Gastrocnemius medialis (tissue), 4 donors: ENCODE results near the gene KLHL8. TPM values are rescaled to one million over a fixed set of nuclear protein-coding genes. Genes with fewer than 3 reads are reported as not detected.

Experiments used
- ATAC-seq, 2 donors: fragments of 150-250 bp; one replicate each; pipeline ENCODE4 v1.9.1; 2016
- DNase-seq, 2 donors: peaks; one replicate each; pipeline ENCODE4 v3.0.0-alpha.2; 2019
- H3K27ac ChIP-seq, 4 donors: fragments of 200-600 bp; sonication (generic); 1 replicate in 1 of 4; 2 replicates in 3 of 4; pipeline ENCODE4 v1.5.1; 2016 to 2018; ENCODE audit warnings: mild to moderate bottlenecking in 2 of 4, moderate library complexity in 1 of 4
- H3K27me3 ChIP-seq, 3 donors: fragments of 200-600 bp; sonication (generic) in 2 of 3; 1 replicate in 1 of 3; 2 replicates in 2 of 3; pipeline versions ENCODE4 v1.5.1 to v1.6.0; 2016 to 2019; ENCODE audit warnings: mild to moderate bottlenecking in 1 of 3, moderate library complexity in 1 of 3
- H3K36me3 ChIP-seq, 2 donors: fragments of 200-600 bp; sonication (generic) in 1 of 2; one replicate each; pipeline ENCODE4 v1.5.1; 2017 to 2018
- H3K4me1 ChIP-seq, 2 donors: fragments of 200-600 bp; sonication (generic) in 1 of 2; one replicate each; pipeline ENCODE4 v1.5.1; 2016 to 2017; ENCODE audit warnings: mild to moderate bottlenecking in 2 of 2
- H3K4me3 ChIP-seq, 4 donors: fragments of 200-600 bp; sonication (generic) in 3 of 4; 1 replicate in 1 of 4; 2 replicates in 3 of 4; pipeline ENCODE4 v1.5.1; 2016 to 2019; ENCODE audit warnings: mild to moderate bottlenecking in 2 of 4
- H3K9me3 ChIP-seq, 3 donors: fragments of 200-600 bp; sonication (generic) in 2 of 3; 1 replicate in 1 of 3; 2 replicates in 2 of 3; pipeline ENCODE4 v1.5.1; 2016 to 2019
- POLR2A ChIP-seq, 2 donors: fragments of 450-650 bp; IDR thresholded peaks; one replicate each; pipeline ENCODE4 v1.6.1; 2017; ENCODE audit warnings: antibody characterized with exemption in 2 of 2, mild to moderate bottlenecking in 2 of 2, moderate library complexity in 2 of 2
- in situ Hi-C, 4 donors: fragments of 200-750 bp; cut with MboI; loops; one replicate each; pipeline versions ENCODE4 v1.15.0 to v1.8.0; 2017; ENCODE audit warnings: low sequenced_read_pairs in 4 of 4
- intact Hi-C: fragments of 100-400 bp; cut with DNase I; formaldehyde crosslinking; loops from one replicate; pipeline ENCODE4 v1.15.1; 2023; ENCODE audit warnings: low total_unique reads
- total RNA-seq, 4 donors: library from RNA; depleted of rRNA; stranded (reverse); fragments of >200 nt; gene quantifications; one replicate each; pipeline versions ENCODE4 v1.1.0 to v1.2.3, GENCODE V29; 2016
- TF ChIP-seq, protein P1 (sequence below), 5 experiments: fragments of 450-650 bp in 3 of 5; fragments of 200-600 bp in 2 of 5; sonication (generic) in 2 of 5; IDR thresholded peaks in 4 of 5; conservative IDR thresholded peaks in 1 of 5; 1 replicate in 4 of 5; 2 replicates in 1 of 5; pipeline ENCODE4 v1.5.1; 2016 to 2019; ENCODE audit warnings: antibody characterized with exemption in 5 of 5, mild to moderate bottlenecking in 3 of 5, moderate library complexity in 3 of 5

Gene KLHL8
- total RNA-seq, 4 donors from 2014 or later: 15.5 to 19.4 (median 18.6) TPM

DNA sequence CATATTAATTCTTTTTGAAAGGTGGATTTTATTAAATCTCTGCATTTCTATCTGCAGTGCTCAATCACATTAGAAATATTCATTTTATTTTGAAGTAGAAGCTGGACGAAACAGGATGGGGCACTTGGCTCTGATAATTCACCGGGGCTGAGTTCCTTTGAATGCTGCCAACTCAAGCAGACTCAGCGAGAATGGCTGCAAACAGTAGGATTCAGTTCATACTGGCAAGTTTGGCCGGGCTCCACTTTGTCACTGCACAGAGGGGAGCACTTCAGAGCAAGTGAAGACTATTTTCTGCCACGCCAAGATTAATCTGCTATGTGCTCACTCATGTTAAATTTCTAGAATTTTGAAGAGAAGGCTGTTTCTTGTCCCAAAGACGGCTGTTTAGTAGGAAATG is 30.7 kb upstream of the KLHL8 start:
- Histone ChIP-seq H3K27me3 (no peaks in the 10 kb centered on the region), H3K36me3 (no peaks in the 10 kb centered on the region), H3K27ac (no peak overlapping the region), H3K4me3 (no peak overlapping the region), H3K4me1 (no peaks in the 10 kb centered on the region), H3K9me3 (no peaks in the 10 kb centered on the region)
- no peak for ATAC-seq
- no peak for DNase-seq
- intact Hi-C loops (no loop called here), in situ Hi-C loops (no loop called here)
- TF ChIP-seq, protein P1, sequence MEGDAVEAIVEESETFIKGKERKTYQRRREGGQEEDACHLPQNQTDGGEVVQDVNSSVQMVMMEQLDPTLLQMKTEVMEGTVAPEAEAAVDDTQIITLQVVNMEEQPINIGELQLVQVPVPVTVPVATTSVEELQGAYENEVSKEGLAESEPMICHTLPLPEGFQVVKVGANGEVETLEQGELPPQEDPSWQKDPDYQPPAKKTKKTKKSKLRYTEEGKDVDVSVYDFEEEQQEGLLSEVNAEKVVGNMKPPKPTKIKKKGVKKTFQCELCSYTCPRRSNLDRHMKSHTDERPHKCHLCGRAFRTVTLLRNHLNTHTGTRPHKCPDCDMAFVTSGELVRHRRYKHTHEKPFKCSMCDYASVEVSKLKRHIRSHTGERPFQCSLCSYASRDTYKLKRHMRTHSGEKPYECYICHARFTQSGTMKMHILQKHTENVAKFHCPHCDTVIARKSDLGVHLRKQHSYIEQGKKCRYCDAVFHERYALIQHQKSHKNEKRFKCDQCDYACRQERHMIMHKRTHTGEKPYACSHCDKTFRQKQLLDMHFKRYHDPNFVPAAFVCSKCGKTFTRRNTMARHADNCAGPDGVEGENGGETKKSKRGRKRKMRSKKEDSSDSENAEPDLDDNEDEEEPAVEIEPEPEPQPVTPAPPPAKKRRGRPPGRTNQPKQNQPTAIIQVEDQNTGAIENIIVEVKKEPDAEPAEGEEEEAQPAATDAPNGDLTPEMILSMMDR (IDR thresholded peaks at IDR 0.05 in 4 of 5, conservative IDR thresholded peaks at IDR 0.05 in 1 of 5): no peak
- no peak for TF ChIP-seq POLR2A (IDR thresholded peaks at IDR 0.05)

DNA sequence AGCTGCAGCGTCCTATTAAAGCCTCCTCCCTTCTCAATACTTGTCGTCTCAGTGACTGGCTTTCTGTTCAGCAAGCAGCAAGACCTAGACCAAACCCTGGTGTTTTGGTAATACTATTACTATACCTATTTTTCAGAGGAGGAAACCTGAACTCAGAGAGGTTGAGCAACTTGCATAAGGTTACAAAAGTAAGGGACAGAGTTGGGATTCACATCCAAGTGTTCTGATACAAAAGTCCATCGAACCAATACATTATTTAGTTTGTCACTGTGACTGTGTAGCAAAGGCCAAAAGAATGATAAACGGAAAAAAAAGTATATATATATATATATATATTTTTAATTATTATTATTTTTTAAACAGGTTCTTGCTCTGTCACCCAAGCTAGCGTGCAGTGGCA is 29.9 kb upstream of the KLHL8 start:
- Histone ChIP-seq H3K4me1 (no peaks in the 10 kb centered on the region), H3K27ac (no peak overlapping the region), H3K4me3 (no peak overlapping the region), H3K27me3 (no peaks in the 10 kb centered on the region), H3K9me3 (no peaks in the 10 kb centered on the region), H3K36me3 (no peaks in the 10 kb centered on the region)
- intact Hi-C loops (no loop called here), in situ Hi-C loops (no loop called here)
- TF ChIP-seq, protein P1 (IDR thresholded peaks at IDR 0.05 in 4 of 5, conservative IDR thresholded peaks at IDR 0.05 in 1 of 5): no peak
- TF ChIP-seq POLR2A (IDR thresholded peaks at IDR 0.05): no peak
- ATAC-seq: no peak
- no peak for DNase-seq

DNA sequence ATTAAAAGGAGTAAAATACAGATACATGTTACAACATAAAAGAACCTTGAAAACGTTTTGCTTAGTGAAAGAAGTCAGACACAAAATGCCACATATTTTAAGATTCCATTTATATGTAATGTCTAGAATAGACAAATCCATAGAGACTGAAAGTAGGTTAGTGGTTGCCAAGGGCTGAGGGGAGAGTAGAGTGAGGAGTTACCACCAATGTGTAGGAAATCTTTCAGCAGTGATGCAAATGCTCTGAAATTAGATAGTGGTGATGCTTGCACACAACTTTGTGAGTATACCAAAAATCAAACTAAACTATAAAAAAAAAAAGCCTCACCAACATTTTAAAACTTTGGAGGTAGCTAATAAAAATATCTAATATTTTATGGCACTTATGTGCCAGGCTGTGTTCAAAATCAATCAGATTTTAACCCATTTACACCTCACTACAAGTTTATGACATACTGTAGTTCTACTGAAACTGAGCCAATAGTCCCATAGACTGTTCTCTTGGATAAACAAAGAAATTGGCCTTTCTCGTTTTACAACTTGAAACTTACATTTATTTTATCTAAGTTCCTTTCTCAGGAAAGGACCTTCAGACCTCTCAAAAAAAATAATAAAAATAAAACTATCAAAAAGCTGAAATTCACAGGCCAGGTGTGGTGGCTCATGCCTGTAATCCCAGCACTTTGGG is 29.1 kb upstream of the KLHL8 start:
- Histone ChIP-seq H3K36me3 (no peaks in the 10 kb centered on the region), H3K9me3 (no peaks in the 10 kb centered on the region), H3K4me1 (no peaks in the 10 kb centered on the region), H3K27me3 (no peaks in the 10 kb centered on the region), H3K4me3 (no peak overlapping the region), H3K27ac (no peak overlapping the region)
- no peak for ATAC-seq
- in situ Hi-C loops (no loop called here), intact Hi-C loops (no loop called here)
- no peak for DNase-seq
- TF ChIP-seq, protein P1 (IDR thresholded peaks at IDR 0.05 in 4 of 5, conservative IDR thresholded peaks at IDR 0.05 in 1 of 5): no peak
- TF ChIP-seq POLR2A (IDR thresholded peaks at IDR 0.05): no peak

DNA sequence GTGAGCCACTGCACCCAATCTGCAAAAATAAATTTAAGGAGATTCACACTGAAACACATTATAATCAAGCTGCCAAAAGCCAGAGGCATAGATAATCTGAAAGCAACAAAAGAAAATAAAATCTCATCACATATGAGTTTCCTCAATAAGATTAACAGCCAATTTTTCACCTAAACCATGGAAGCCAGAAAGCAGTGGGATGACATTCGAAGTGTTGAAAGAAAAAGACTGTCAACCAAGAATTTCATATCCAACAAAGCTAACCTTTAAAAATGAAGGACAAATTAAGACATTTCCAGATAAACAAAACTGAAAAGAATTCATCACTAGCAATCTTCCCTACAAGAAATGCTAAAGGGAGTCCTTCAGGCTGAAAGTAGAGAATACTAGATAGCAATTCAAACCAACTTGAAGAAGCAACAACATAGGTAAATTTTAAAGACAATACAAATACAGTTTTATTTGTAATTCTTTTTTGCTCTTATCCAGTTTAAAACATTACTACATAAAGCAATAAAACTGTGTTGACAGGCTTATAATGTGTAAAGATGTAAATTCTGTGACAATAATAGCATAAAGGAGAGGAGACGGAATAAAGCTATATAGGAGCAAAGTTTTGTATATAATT is 23.1 kb upstream of the KLHL8 start:
- in situ Hi-C loops: no loop called here

More for the DNA sequence above, 23.1 kb upstream of the KLHL8 start:
- ATAC-seq: no peak
- no peak for DNase-seq
- no peak overlapping the region for H3K4me3 ChIP-seq
- no peaks in the 10 kb centered on the region for H3K27me3 ChIP-seq
- no peak overlapping the region for H3K27ac ChIP-seq
- H3K4me1 ChIP-seq: no peaks in the 10 kb centered on the region
- no peak for TF ChIP-seq POLR2A (IDR thresholded peaks at IDR 0.05)
- TF ChIP-seq, protein P1 (IDR thresholded peaks at IDR 0.05 in 4 of 5, conservative IDR thresholded peaks at IDR 0.05 in 1 of 5): no peak
- H3K36me3 ChIP-seq: no peaks in the 10 kb centered on the region
- peaks cover 0 to 9% (median 4%) of the 10 kb centered on the region in 3 donors for H3K9me3 ChIP-seq
- intact Hi-C loops: no loop called here
